Karpas-422 (cell line): ENCODE results near the gene HEXIM2. TPM values are rescaled to one million over a fixed set of nuclear protein-coding genes. Genes with fewer than 3 reads are reported as not detected.
A peak's percentile ranks its signal among the peaks of the same experiment; 100 is the strongest.

Source experiments
- DNase-seq: peaks from one replicate; pipeline ENCODE4 v3.0.0-alpha.2; 2015
- H2AFZ ChIP-seq: fragments of 200-600 bp; sonication (generic); 2 replicates; pipeline ENCODE4 v1.6.1; 2014; ENCODE audit warnings: antibody characterized with exemption, low read length, mixed read lengths
- H3K27ac ChIP-seq: fragments of 200-600 bp; sonication (generic); 2 replicates; pipeline ENCODE4 v1.5.1; 2014; ENCODE audit warnings: mild to moderate bottlenecking, low read length, moderate library complexity
- H3K27me3 ChIP-seq: fragments of 200-600 bp; sonication (generic); 2 replicates; pipeline ENCODE4 v1.6.1; 2014; ENCODE audit warnings: low read length, mixed read lengths
- H3K36me3 ChIP-seq: fragments of 200-600 bp; sonication (generic); 2 replicates; pipeline ENCODE4 v1.6.1; 2014; ENCODE audit warnings: low read length, mixed read lengths; ENCODE audit not compliant: insufficient read depth
- H3K4me1 ChIP-seq: fragments of 200-600 bp; sonication (generic); 2 replicates; pipeline ENCODE4 v1.6.1; 2014; ENCODE audit warnings: mild to moderate bottlenecking, low read length, mixed read lengths
- H3K4me2 ChIP-seq: fragments of 200-600 bp; sonication (generic); 2 replicates; pipeline ENCODE4 v1.6.1; 2014; ENCODE audit warnings: low read length, low read depth, mild to moderate bottlenecking; ENCODE audit not compliant: poor library complexity, severe bottlenecking
- H3K4me3 ChIP-seq: fragments of 200-600 bp; sonication (generic); 2 replicates; pipeline ENCODE4 v1.5.1; 2014; ENCODE audit warnings: mild to moderate bottlenecking, antibody characterized with exemption, low read length, mixed read lengths
- H3K79me2 ChIP-seq: fragments of 200-600 bp; sonication (generic); 2 replicates; pipeline ENCODE4 v1.6.1; 2014; ENCODE audit warnings: mild to moderate bottlenecking, low read length, mixed read lengths
- H3K9ac ChIP-seq: fragments of 200-600 bp; sonication (generic); 2 replicates; pipeline ENCODE4 v1.6.0; 2014; ENCODE audit warnings: low read length
- H3K9me2 ChIP-seq: fragments of 200-600 bp; sonication (generic), shearing (Covaris generic); replicated peaks from 2 replicates; pipeline ENCODE4 v1.6.0; 2014; ENCODE audit warnings: mild to moderate bottlenecking, low read length, moderate library complexity; ENCODE audit not compliant: insufficient read depth
- H3K9me3 ChIP-seq: fragments of 300-700, 200-600 bp; sonication (generic); 2 replicates; pipeline ENCODE4 v1.6.1; 2014; ENCODE audit warnings: low read length, mixed read lengths
- H4K20me1 ChIP-seq: fragments of 200-600 bp; sonication (generic); 2 replicates; pipeline ENCODE4 v1.6.1; 2014; ENCODE audit warnings: mild to moderate bottlenecking, antibody characterized with exemption, low read length, low read depth; ENCODE audit not compliant: insufficient read depth
- total RNA-seq: library from RNA; depleted of rRNA; stranded (reverse); fragments of >200 nt; shearing (Covaris generic); gene quantifications from 2 replicates; pipeline ENCODE4 v1.2.3, GENCODE V29; 2014; ENCODE audit warnings: low replicate concordance

HEXIM2 gene
- total RNA-seq, 1 experiment from 2014 or later, result 1.4 TPM

GRCh38 chr17:45164734-45165269 lies 3.1 kb downstream of the HEXIM2 start:
- no peak for DNase-seq
- H3K79me2 ChIP-seq, result peaks cover 12% of the 10 kb centered on the region
- H3K9me2 ChIP-seq, result no peaks in the 10 kb centered on the region
- H2AFZ ChIP-seq, result no peak overlapping the region
- no peaks in the 10 kb centered on the region for H3K9me3 ChIP-seq
- H3K27ac ChIP-seq, result no peak overlapping the region
- H3K4me3 ChIP-seq, result no peak overlapping the region
- H3K36me3 ChIP-seq, result no peaks in the 10 kb centered on the region
- H3K27me3 ChIP-seq, result no peaks in the 10 kb centered on the region
- H3K4me1 ChIP-seq, result peaks cover 18% of the 10 kb centered on the region
- no peak overlapping the region for H3K9ac ChIP-seq
- H4K20me1 ChIP-seq, result 0 out of 2 replicates have a peak, but pooled peaks cover 6% of the 10 kb centered on the region
- H3K4me2 ChIP-seq, result no peak overlapping the region

DNA sequence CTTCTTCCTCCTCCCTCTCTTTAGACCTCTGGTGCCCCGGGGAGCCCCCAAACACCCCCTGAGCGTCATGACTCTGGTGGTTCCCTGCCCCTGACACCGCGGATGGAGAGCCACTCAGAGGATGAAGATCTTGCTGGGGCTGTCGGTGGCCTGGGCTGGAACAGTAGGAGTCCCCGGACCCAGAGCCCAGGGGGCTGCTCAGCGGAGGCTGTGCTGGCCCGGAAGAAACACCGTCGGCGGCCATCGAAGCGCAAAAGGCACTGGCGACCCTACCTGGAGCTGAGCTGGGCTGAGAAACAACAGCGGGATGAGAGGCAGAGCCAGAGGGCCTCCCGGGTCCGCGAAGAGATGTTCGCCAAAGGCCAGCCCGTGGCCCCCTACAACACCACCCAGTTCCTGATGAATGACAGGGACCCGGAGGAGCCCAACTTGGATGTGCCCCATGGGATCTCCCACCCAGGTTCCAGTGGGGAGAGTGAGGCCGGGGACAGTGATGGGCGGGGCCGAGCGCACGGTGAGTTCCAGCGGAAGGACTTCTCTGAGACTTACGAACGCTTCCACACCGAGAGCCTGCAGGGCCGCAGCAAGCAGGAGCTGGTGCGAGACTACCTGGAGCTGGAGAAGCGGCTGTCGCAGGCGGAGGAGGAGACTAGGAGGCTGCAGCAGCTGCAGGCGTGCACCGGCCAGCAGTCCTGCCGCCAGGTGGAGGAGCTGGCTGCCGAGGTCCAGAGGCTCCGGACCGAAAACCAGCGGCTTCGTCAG lies 7.5 kb downstream of the HEXIM2 start:
- no peak overlapping the region for H3K4me2 ChIP-seq
- H4K20me1 ChIP-seq, result no peaks in the 10 kb centered on the region
- no peak overlapping the region for H3K9ac ChIP-seq
- no peaks in the 10 kb centered on the region for H3K27me3 ChIP-seq
- H3K36me3 ChIP-seq, result no peaks in the 10 kb centered on the region
- no peaks in the 10 kb centered on the region for H3K9me2 ChIP-seq
- DNase-seq, result no peak
- no peak overlapping the region for H3K4me3 ChIP-seq
- H3K27ac ChIP-seq, result no peak overlapping the region
- H3K4me1 ChIP-seq, result peaks cover 14% of the 10 kb centered on the region
- no peak overlapping the region for H2AFZ ChIP-seq
- H3K9me3 ChIP-seq, result no peaks in the 10 kb centered on the region
- H3K79me2 ChIP-seq, result no peaks in the 10 kb centered on the region

- Histone ChIP-seq H3K4me2 (no peak overlapping the region), H3K27me3 (no peaks in the 10 kb centered on the region), H4K20me1 (no peaks in the 10 kb centered on the region), H2AFZ (no peak overlapping the region), H3K9ac (no peak overlapping the region), H3K36me3 (no peaks in the 10 kb centered on the region), H3K9me2 (no peaks in the 10 kb centered on the region), H3K9me3 (no peaks in the 10 kb centered on the region), H3K4me1 (peaks cover 14% of the 10 kb centered on the region), H3K79me2 (no peaks in the 10 kb centered on the region), H3K27ac (no peak overlapping the region), H3K4me3 (no peak overlapping the region)
- DNase-seq, result no peak
Measured at GRCh38 chr17:45170280-45170930, 8.7 kb downstream of the HEXIM2 start.

DNA sequence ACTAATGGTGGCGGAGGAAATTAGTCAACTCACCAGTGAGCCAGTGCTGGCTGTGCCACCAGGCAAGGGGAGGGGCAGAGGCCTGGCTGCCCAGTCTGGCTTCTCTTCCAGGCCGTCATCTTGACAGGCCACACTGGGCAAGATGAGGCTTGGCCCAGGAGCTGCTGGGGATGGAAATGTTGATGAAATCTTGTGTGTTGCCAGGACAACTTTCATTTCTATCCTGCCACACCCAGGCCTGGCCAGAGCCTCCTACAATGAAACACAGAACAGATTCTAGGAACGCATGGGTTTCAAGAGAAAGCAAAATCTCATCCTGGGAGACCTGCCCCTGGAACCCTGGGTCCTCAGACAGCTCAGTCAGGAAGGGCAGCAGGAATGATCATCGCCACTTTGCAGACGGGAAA lies 9.3 kb downstream of the HEXIM2 start:
- Histone ChIP-seq H3K27ac (no peak overlapping the region), H3K36me3 (no peaks in the 10 kb centered on the region), H3K9me3 (no peaks in the 10 kb centered on the region), H4K20me1 (no peaks in the 10 kb centered on the region), H3K27me3 (no peaks in the 10 kb centered on the region), H3K4me3 (no peak overlapping the region), H3K4me2 (no peak overlapping the region), H3K4me1 (peaks cover 14% of the 10 kb centered on the region), H2AFZ (no peak overlapping the region), H3K9ac (no peak overlapping the region), H3K79me2 (no peaks in the 10 kb centered on the region), H3K9me2 (no peaks in the 10 kb centered on the region)
- no peak for DNase-seq

DNA sequence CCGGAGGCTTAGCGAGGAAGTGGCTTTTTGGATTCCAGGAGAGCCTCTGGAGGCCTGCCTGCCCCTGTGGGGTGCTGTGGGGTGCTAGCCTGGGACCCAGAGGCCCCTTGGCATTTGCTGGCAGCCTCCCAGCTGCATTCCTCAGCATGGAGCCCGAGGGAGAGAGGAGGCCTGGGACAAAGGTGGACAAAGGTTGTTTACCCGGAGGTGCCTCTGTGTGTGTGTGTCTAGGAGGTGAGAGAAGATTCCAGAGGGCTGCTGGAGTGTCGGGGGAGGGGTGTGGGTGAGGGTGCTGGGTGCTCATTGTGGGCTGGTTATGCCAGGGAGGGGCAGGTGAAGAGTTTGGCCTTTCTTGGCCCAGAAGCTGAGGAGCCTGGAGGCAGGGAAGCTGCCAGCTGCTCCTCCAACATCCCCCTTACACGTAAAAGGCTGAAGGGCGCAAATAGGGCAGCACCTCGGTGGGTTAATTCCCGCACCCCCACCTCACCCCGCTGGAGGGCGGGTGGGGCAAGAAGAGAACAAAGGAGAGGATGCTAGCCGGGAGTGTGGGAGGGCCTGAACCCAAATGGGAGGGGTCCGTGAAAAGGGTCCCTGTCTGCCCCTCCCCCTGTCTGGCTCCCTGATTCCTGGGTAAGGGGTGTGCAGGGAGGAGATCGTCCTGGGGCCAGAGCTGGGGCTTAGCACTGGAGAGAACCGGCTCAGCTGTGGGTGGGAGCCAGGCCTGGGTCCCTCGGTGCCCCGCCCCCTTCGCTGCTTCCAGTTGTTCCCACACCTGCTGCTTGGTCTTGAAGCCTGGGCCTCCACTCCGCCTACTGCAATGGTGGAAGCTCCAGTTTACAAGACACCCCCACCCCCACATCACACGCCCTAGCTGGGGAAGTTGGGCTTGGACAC lies 9.9 kb downstream of the HEXIM2 start:
- DNase-seq, result no peak
- no peaks in the 10 kb centered on the region for H3K9me2 ChIP-seq
- no peak overlapping the region for H2AFZ ChIP-seq
- no peaks in the 10 kb centered on the region for H3K9me3 ChIP-seq
- no peaks in the 10 kb centered on the region for H4K20me1 ChIP-seq
- H3K79me2 ChIP-seq, result no peaks in the 10 kb centered on the region
- peak overlapping the region; percentile 68 for H3K4me2 ChIP-seq
- peak overlapping the region; percentile 54; the same call in 1 of the 2 replicates for H3K4me3 ChIP-seq
- peaks cover 14% of the 10 kb centered on the region for H3K4me1 ChIP-seq
- no peaks in the 10 kb centered on the region for H3K27me3 ChIP-seq
- no peaks in the 10 kb centered on the region for H3K36me3 ChIP-seq
- H3K27ac ChIP-seq, result no peak overlapping the region
- H3K9ac ChIP-seq, result peak overlapping the region; percentile 64; the same call in 1 of the 2 replicates

- Histone ChIP-seq H3K9ac (peak overlapping the region; percentile 64; the same call in 1 of the 2 replicates), H3K9me2 (no peaks in the 10 kb centered on the region), H3K36me3 (no peaks in the 10 kb centered on the region), H3K4me2 (peak overlapping the region; percentile 68), H3K79me2 (no peaks in the 10 kb centered on the region), H2AFZ (no peak overlapping the region; the same call in 1 of the 2 replicates), H3K27me3 (no peaks in the 10 kb centered on the region), H3K4me1 (peaks cover 14% of the 10 kb centered on the region), H4K20me1 (no peaks in the 10 kb centered on the region), H3K9me3 (no peaks in the 10 kb centered on the region), H3K27ac (no peak overlapping the region), H3K4me3 (peak overlapping the region; percentile 54; the same call in 1 of the 2 replicates)
- no peak for DNase-seq
Measured at GRCh38 chr17:45172232-45172540, 10.5 kb downstream of the HEXIM2 start.

DNA sequence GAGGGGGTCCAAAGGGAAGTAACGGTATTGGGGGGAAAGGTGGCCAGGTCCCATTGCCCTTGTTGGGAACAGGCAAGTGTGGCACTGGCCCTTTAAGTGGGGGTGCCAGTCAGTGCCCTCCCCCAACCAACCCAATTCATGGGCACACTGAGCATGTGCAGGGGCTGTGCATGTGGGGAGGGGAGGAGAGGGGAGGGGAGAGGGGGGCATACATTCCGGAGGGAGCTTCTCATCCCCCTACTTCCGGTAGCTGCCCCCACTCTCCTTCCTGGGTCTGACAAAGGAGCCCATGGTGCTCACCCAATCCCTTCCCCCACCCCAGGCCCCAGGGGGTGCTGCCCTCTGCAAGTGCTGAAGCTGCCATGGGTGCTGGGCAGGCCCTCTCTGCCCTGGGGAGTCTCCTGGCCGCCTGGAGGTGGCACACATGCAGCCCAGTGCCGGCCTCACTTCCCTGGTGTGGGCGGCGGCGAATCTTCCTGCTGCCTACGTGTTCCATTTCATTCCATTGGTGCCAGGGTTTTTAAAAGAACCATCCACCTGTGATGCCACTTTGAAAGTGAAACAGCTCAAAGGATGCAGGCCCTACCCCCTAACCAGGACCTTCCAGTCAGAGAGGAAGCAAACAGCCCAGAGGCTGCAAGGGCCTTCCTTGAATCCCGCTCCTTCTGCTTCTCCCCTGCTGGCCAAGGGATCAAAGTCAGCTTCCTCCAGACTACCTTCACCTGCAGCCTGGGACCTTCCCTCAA lies 11.0 kb downstream of the HEXIM2 start:
- no peaks in the 10 kb centered on the region for H4K20me1 ChIP-seq
- peak overlapping the region; percentile 64 for H3K9ac ChIP-seq
- H2AFZ ChIP-seq, result peak overlapping the region; percentile 92
- H3K9me3 ChIP-seq, result no peaks in the 10 kb centered on the region
- H3K4me3 ChIP-seq, result peak overlapping the region; percentile 54; the same call in 1 of the 2 replicates
- peak overlapping the region; percentile 68 for H3K4me2 ChIP-seq
- no peaks in the 10 kb centered on the region for H3K9me2 ChIP-seq
- H3K27me3 ChIP-seq, result no peaks in the 10 kb centered on the region
- H3K27ac ChIP-seq, result peak overlapping the region; percentile 32; the same call in 1 of the 2 replicates
- peak; percentile 77 for DNase-seq
- peaks cover 14% of the 10 kb centered on the region for H3K4me1 ChIP-seq
- no peaks in the 10 kb centered on the region for H3K79me2 ChIP-seq
- no peaks in the 10 kb centered on the region for H3K36me3 ChIP-seq
